Upper lobe of right lung (tissue), 1 donor: Measurements from ENCODE around the gene RIPK3. TPM values are rescaled to one million over a fixed set of nuclear protein-coding genes. Genes with fewer than 3 reads are reported as not detected.

Experiments
- ATAC-seq: fragments of 200-7000 bp; cut with Tn5 transposase; one replicate; pipeline ENCODE4 v1.9.1; 2020; ENCODE audit warnings: mild to moderate bottlenecking, moderate library complexity
- DNase-seq: peaks from one replicate; pipeline ENCODE4 v3.0.0-alpha.2; 2020
- H3K27ac ChIP-seq: fragments of 200-600 bp; one replicate; pipeline ENCODE4 v1.8.0; 2022
- H3K27me3 ChIP-seq: fragments of 200-600 bp; one replicate; pipeline ENCODE4 v1.8.0; 2022; ENCODE audit warnings: mild to moderate bottlenecking
- H3K36me3 ChIP-seq: fragments of 200-600 bp; one replicate; pipeline ENCODE4 v1.8.0; 2022
- H3K4me1 ChIP-seq: fragments of 200-600 bp; one replicate; pipeline ENCODE4 v1.8.0; 2022
- H3K4me3 ChIP-seq: fragments of 200-600 bp; one replicate; pipeline ENCODE4 v1.8.0; 2022; ENCODE audit warnings: mild to moderate bottlenecking
- H3K9me3 ChIP-seq: fragments of 200-600 bp; one replicate; pipeline ENCODE4 v1.8.0; 2022
- intact Hi-C: fragments of 100-400 bp; cut with DNase I; formaldehyde crosslinking; loops from one replicate; pipeline ENCODE4 v1.11.0; 2022
- total RNA-seq: library from RNA; stranded (reverse); fragmentation: NEBNext Ultra II Directional; extraction: Animal tissue kit (Norgen Biotek cat#: 25700); gene quantifications from one replicate; pipeline ENCODE4 v1.2.1, GENCODE V29; 2021
- TF ChIP-seq, protein P1 (sequence below): fragments of 200-600 bp; IDR thresholded peaks from one replicate; pipeline ENCODE4 v1.8.0; 2022; ENCODE audit warnings: antibody characterized with exemption
- donor health status: DM: no; HTN: yes; CAD: no; lungs with severe emphysema.

RIPK3 gene
- total RNA-seq, 1 donor from 2014 or later, result 23.4 TPM

GRCh38 chr14:24365600-24366412, 26.0 kb upstream of the RIPK3 start:
- Histone ChIP-seq H3K27me3 (no peaks in the 10 kb centered on the region), H3K4me3 (peak overlapping the region; percentile 56), H3K27ac (peak overlapping the region; percentile 83), H3K4me1 (peaks cover 23% of the 10 kb centered on the region), H3K9me3 (no peaks in the 10 kb centered on the region), H3K36me3 (no peaks in the 10 kb centered on the region)
- DNase-seq, result peak; percentile 89
- intact Hi-C loops, result loop anchor here (5.0 kb wide), 1 partner anchor 61 kb away; the partner anchor contains the start of genes CBLN3 and KHNYN
- peak; percentile 75 for ATAC-seq
- TF ChIP-seq, protein P1, sequence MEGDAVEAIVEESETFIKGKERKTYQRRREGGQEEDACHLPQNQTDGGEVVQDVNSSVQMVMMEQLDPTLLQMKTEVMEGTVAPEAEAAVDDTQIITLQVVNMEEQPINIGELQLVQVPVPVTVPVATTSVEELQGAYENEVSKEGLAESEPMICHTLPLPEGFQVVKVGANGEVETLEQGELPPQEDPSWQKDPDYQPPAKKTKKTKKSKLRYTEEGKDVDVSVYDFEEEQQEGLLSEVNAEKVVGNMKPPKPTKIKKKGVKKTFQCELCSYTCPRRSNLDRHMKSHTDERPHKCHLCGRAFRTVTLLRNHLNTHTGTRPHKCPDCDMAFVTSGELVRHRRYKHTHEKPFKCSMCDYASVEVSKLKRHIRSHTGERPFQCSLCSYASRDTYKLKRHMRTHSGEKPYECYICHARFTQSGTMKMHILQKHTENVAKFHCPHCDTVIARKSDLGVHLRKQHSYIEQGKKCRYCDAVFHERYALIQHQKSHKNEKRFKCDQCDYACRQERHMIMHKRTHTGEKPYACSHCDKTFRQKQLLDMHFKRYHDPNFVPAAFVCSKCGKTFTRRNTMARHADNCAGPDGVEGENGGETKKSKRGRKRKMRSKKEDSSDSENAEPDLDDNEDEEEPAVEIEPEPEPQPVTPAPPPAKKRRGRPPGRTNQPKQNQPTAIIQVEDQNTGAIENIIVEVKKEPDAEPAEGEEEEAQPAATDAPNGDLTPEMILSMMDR, result peak; percentile 88

DNA sequence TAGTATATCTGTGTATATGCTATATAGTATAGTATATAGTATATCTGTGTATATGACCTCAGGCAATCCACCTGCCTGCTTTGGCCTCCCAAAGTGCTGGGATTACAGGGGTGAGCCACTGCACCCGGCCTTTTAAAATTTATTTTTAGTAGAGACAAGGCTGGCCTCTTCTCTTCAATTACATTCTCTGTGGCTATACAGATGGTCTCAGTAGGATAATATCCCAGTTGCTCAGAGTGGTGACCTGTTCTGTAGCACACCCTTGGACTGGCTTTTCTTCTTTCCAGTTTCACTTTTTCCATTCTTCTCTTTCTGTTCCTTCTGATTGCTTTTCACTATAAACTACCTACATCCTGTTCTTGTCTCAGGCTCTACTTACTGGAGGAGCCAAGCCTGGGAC, 25.1 kb upstream of the RIPK3 start:
- Histone ChIP-seq H3K36me3 (no peaks in the 10 kb centered on the region), H3K9me3 (no peaks in the 10 kb centered on the region), H3K4me3 (no peak overlapping the region), H3K27me3 (no peaks in the 10 kb centered on the region), H3K4me1 (peaks cover 23% of the 10 kb centered on the region), H3K27ac (peak overlapping the region; percentile 20)
- TF ChIP-seq, protein P1, result no peak
- intact Hi-C loops, result loop anchor here (5.0 kb wide), 1 partner anchor 62 kb away; the partner anchor contains the start of genes CBLN3 and KHNYN
- no peak for DNase-seq
- no peak for ATAC-seq

DNA sequence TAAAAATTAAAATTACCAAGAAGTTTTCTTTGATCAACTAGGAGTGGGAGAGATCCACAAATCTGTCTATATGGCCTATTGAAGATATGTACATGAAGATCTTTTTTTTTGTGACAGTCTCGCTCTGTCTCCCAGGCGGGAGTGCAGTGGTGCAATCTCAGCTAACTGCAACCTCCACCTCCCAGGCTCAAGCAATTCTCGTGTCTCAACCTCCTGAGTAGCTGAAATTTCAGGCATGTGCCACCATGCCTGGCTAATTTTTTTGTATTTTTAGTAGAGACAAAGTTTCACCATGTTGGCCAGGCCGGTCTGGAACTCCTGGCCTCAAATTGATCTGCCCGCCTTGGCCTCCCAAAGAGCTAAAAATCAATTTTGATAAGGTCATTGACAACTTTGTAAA, 23.6 kb upstream of the RIPK3 start:
- no peak overlapping the region for H3K27ac ChIP-seq
- H3K27me3 ChIP-seq, result no peaks in the 10 kb centered on the region
- ATAC-seq, result no peak
- intact Hi-C loops, result no loop called here
- H3K4me3 ChIP-seq, result no peak overlapping the region
- no peaks in the 10 kb centered on the region for H3K9me3 ChIP-seq
- no peaks in the 10 kb centered on the region for H3K36me3 ChIP-seq
- TF ChIP-seq, protein P1, result no peak
- H3K4me1 ChIP-seq, result peaks cover 23% of the 10 kb centered on the region
- DNase-seq, result no peak

GRCh38 chr14:24362241-24362960, 22.6 kb upstream of the RIPK3 start:
- Histone ChIP-seq H3K27me3 (no peaks in the 10 kb centered on the region), H3K9me3 (no peaks in the 10 kb centered on the region), H3K4me3 (no peak overlapping the region), H3K36me3 (no peaks in the 10 kb centered on the region), H3K4me1 (peaks cover 20% of the 10 kb centered on the region), H3K27ac (no peak overlapping the region)
- intact Hi-C loops, result no loop called here
- DNase-seq, result no peak
- TF ChIP-seq, protein P1, result no peak
- ATAC-seq, result no peak

DNA sequence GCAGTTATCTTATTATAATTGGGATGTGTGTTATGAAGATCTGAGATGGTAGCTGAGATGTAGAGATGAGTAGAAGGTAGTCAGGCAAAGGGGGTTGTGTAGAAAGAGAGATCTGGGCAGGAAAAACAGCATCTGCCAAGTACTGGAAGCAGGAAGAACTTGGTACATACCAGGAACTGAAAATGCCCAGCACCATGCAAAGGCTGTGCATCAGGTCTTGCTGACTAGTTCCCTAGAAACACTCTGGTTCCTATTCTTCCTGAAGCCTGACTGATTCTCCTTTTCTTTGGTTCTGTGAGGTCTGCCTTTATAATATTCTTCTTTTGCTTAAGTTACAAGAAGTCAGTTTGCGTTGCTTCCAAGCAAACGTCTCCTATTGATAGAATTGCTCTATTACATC, 21.5 kb upstream of the RIPK3 start:
- Histone ChIP-seq H3K27ac (no peak overlapping the region), H3K9me3 (no peaks in the 10 kb centered on the region), H3K4me3 (no peak overlapping the region), H3K27me3 (no peaks in the 10 kb centered on the region), H3K4me1 (peaks cover 14% of the 10 kb centered on the region), H3K36me3 (no peaks in the 10 kb centered on the region)
- TF ChIP-seq, protein P1, result no peak
- ATAC-seq (peak; percentile 15), DNase-seq (no peak)
- intact Hi-C loops, result no loop called here
